GM23338 (cell line): ENCODE measurements around the gene MAPRE2. TPM values are rescaled to one million over a fixed set of nuclear protein-coding genes. Genes with fewer than 3 reads are reported as not detected.

Experiments used
- ATAC-seq: fragments of 200-7000 bp; cut with Tn5 transposase; 3 replicates; pipeline ENCODE4 v1.9.1; 2020
- DNase-seq: peaks from one replicate; pipeline ENCODE4 v3.0.0-alpha.2; 2015; ENCODE audit warnings: low spot score
- H2AFZ ChIP-seq: fragments of 200-600 bp; sonication (generic); 2 replicates; pipeline ENCODE4 v1.8.0; 2016; ENCODE audit warnings: antibody characterized with exemption, mild to moderate bottlenecking, moderate library complexity
- H3F3A ChIP-seq: fragments of 200-600 bp; sonication (generic); replicated peaks from 2 replicates; pipeline ENCODE4 v1.8.0; 2017; ENCODE audit warnings: antibody characterized with exemption, mixed run types, low read depth
- H3K27ac ChIP-seq: fragments of 200-600 bp; sonication (generic); 2 replicates; pipeline ENCODE4 v1.6.1; 2016; ENCODE audit warnings: low read depth
- H3K27me3 ChIP-seq: fragments of 200-600 bp; sonication (generic); 2 replicates; pipeline ENCODE4 v1.8.0; 2016; ENCODE audit warnings: mild to moderate bottlenecking, mixed run types, moderate library complexity; ENCODE audit not compliant: insufficient read depth
- H3K36me3 ChIP-seq: fragments of 200-600 bp; sonication (generic); 2 replicates; pipeline ENCODE4 v1.8.0; 2016; ENCODE audit warnings: mild to moderate bottlenecking; ENCODE audit not compliant: insufficient read depth
- H3K4me1 ChIP-seq: fragments of 200-600 bp; sonication (generic); 2 replicates; pipeline ENCODE4 v1.8.0; 2016; ENCODE audit warnings: mild to moderate bottlenecking, moderate library complexity; ENCODE audit not compliant: insufficient read depth
- H3K4me2 ChIP-seq: fragments of 200-600 bp; sonication (generic); 2 replicates; pipeline ENCODE4 v1.7.1; 2017; ENCODE audit warnings: mixed run types
- H3K4me3 ChIP-seq: fragments of 200-600 bp; sonication (generic); 2 replicates; pipeline ENCODE4 v1.6.1; 2016; ENCODE audit warnings: mixed run types
- H3K79me2 ChIP-seq: fragments of 200-600 bp; sonication (generic); replicated peaks from 2 replicates; pipeline ENCODE4 v1.8.0; 2017; ENCODE audit warnings: mild to moderate bottlenecking; ENCODE audit not compliant: insufficient read depth
- H3K9me2 ChIP-seq: fragments of 200-600 bp; sonication (generic); 2 replicates; pipeline ENCODE4 v1.8.0; 2017; ENCODE audit not compliant: insufficient read depth
- H4K20me1 ChIP-seq: fragments of 200-600 bp; sonication (generic); replicated peaks from 2 replicates; pipeline ENCODE4 v1.8.0; 2017; ENCODE audit warnings: mild to moderate bottlenecking; ENCODE audit not compliant: insufficient read depth
- H3K27ac Mint-ChIP-seq: 2 replicates; pipeline ENCODE4 v1.8.0; 2020; ENCODE audit warnings: inconsistent platforms, mild to moderate bottlenecking, moderate library complexity, mixed read lengths
- H3K27me3 Mint-ChIP-seq: 3 replicates; pipeline ENCODE4 v1.8.0; 2022; ENCODE audit warnings: low read depth, mild to moderate bottlenecking, moderate library complexity, mixed read lengths, inconsistent platforms; ENCODE audit not compliant: insufficient read depth, poor library complexity
- H3K36me3 Mint-ChIP-seq: 3 replicates; pipeline ENCODE4 v1.8.0; 2021; ENCODE audit warnings: low read depth, mild to moderate bottlenecking, inconsistent platforms, moderate library complexity, mixed read lengths
- H3K4me1 Mint-ChIP-seq: 3 replicates; pipeline ENCODE4 v1.8.0; 2020; ENCODE audit warnings: mild to moderate bottlenecking, inconsistent platforms, mixed read lengths
- H3K4me3 Mint-ChIP-seq: 3 replicates; pipeline ENCODE4 v1.8.0; 2021; ENCODE audit warnings: moderate library complexity, mild to moderate bottlenecking, inconsistent platforms, mixed read lengths
- H3K9me3 Mint-ChIP-seq: 3 replicates; pipeline ENCODE4 v1.8.0; 2020; ENCODE audit warnings: moderate library complexity, mild to moderate bottlenecking, inconsistent platforms, mixed read lengths
- CTCF ChIP-seq, 2 experiments: fragments of 200-600 bp in 1 of 2; sonication (generic) in 1 of 2; conservative IDR thresholded peaks; 2 replicates each; pipeline versions ENCODE4 v1.5.1 to v1.6.1; 2016 to 2017; ENCODE audit warnings: antibody characterized with exemption in 2 of 2, low read depth in 2 of 2, mild to moderate bottlenecking in 2 of 2, moderate library complexity in 1 of 2
- ETS1 ChIP-seq: IDR thresholded peaks from 2 replicates; pipeline ENCODE4 v1.6.1; 2016; ENCODE audit warnings: antibody characterized with exemption
- EZH2 ChIP-seq: fragments of 200-600 bp; sonication (generic); IDR thresholded peaks from one replicate; pipeline ENCODE4 v1.8.0; 2017; ENCODE audit warnings: antibody characterized with exemption, mild to moderate bottlenecking, low read depth; ENCODE audit not compliant: unreplicated experiment
- JUNB ChIP-seq: IDR thresholded peaks from one replicate; pipeline ENCODE4 v1.6.1; 2016; ENCODE audit warnings: antibody characterized with exemption; ENCODE audit not compliant: unreplicated experiment
- NANOG ChIP-seq: IDR thresholded peaks from 2 replicates; pipeline ENCODE4 v1.6.1; 2016; ENCODE audit warnings: antibody characterized with exemption, borderline replicate concordance
- STAT1 ChIP-seq: IDR thresholded peaks from one replicate; pipeline ENCODE4 v1.6.1; 2016; ENCODE audit warnings: antibody characterized with exemption; ENCODE audit not compliant: unreplicated experiment
- ZNF462 ChIP-seq: fragments of 250-450 bp; sonication (Bioruptor Pico); IDR thresholded peaks from 2 replicates; pipeline ENCODE4 v1.5.0; 2020; ENCODE audit warnings: mild to moderate bottlenecking, moderate library complexity
- polyA plus RNA-seq: library from polyadenylated mRNA; unstranded; fragments of >200 nt; fragmentation: Nextera tagmentation; extraction: Ambion mirVana; gene quantifications from 2 replicates; pipeline ENCODE4 v1.2.1, GENCODE V29; 2016
- total RNA-seq: library from RNA; depleted of rRNA; stranded (reverse); fragments of >200 nt; shearing (Covaris generic); gene quantifications from 2 replicates; pipeline ENCODE4 v1.2.3, GENCODE V29; 2014

MAPRE2 gene
- total and polyA plus RNA-seq, 2 experiments from 2014 or later: 17.8 to 40.4 TPM

GRCh38 chr18:34991561-34991960 is 49.7 kb upstream of the MAPRE2 start (continued):
- TF ChIP-seq ZNF462 (CRISPR knock-in tag): no peak

GRCh38 chr18:34993289-34993688 is 47.9 kb upstream of the MAPRE2 start:
- no peak overlapping the region for H3K4me3 ChIP-seq
- Mint-ChIP-seq H3K27ac (no peak overlapping the region), H3K9me3 (peaks cover 25% of the 10 kb centered on the region), H3K36me3 (peaks cover 20% of the 10 kb centered on the region), H3K4me1 (no peaks in the 10 kb centered on the region), H3K4me3 (no peak overlapping the region), H3K27me3 (no peaks in the 10 kb centered on the region)
- H3K27me3 ChIP-seq: no peaks in the 10 kb centered on the region
- no peak overlapping the region for H2AFZ ChIP-seq
- no peaks in the 10 kb centered on the region for H3K79me2 ChIP-seq
- no peaks in the 10 kb centered on the region for H3K4me1 ChIP-seq
- no peak for DNase-seq
- ATAC-seq: no peak
- H3K36me3 ChIP-seq: 0 out of 2 replicates have a peak, but pooled peaks cover 5% of the 10 kb centered on the region
- H3K9me2 ChIP-seq: no peaks in the 10 kb centered on the region
- H4K20me1 ChIP-seq: no peaks in the 10 kb centered on the region
- no peak overlapping the region for H3K4me2 ChIP-seq
- H3K27ac ChIP-seq: no peak overlapping the region
- no peaks in the 10 kb centered on the region for H3F3A ChIP-seq
- TF ChIP-seq CTCF (conservative IDR thresholded peaks at IDR 0.05; ENCODE audit: low read depth in 2 of 2) (no peak), ETS1 (no peak), STAT1 (no peak), ZNF462 (CRISPR knock-in tag) (no peak), NANOG (no peak), EZH2 (no peak), JUNB (no peak)
